ENCODE results near the gene DNM3. TPM values are rescaled to one million over a fixed set of nuclear protein-coding genes. Genes with fewer than 3 reads are reported as not detected.

The DNM3 gene
- total and polyA plus RNA-seq, 2 donors (not counting 1 experiment from before 2014, with no cell fraction given) = 1.0 to 1.3 TPM

- ChIA-PET POLR2A (no interaction called here), CTCF (no interaction called here)
- Histone ChIP-seq H3K4me1 (ENCODE audit: control insufficient read depth in 2 of 2, insufficient read depth in 2 of 2, low read length in 2 of 2) (no peaks in the 10 kb centered on the region), H2AFZ (ENCODE audit: insufficient read depth, low read depth, low read length, poor library complexity, severe bottlenecking) (no peak overlapping the region), H3K36me3 (replicated peaks in 1 of 2; ENCODE audit: control extremely low read depth in 1 of 2, control insufficient read depth in 1 of 2, extremely low read depth in 1 of 2, insufficient read depth in 2 of 2, low read length in 1 of 2) (no peaks in the 10 kb centered on the region), H3K9me3 (ENCODE audit: control extremely low read depth in 1 of 3, control insufficient read depth in 2 of 3, insufficient read depth in 1 of 3, low read length in 2 of 3) (peaks cover 0 to 4% (median 0%) of the 10 kb centered on the region in 3 donors), H3K4me2 (replicated peaks; ENCODE audit: low read depth, low read length, poor library complexity, severe bottlenecking) (no peak overlapping the region), H4K20me1 (ENCODE audit: control insufficient read depth, insufficient read depth, low read length, poor library complexity, severe bottlenecking) (no peaks in the 10 kb centered on the region), H3K27me3 (replicated peaks in 1 of 4; ENCODE audit: control extremely low read depth in 1 of 4, control insufficient read depth in 3 of 4, insufficient read depth in 4 of 4, low read length in 3 of 4) (no peaks in the 10 kb centered on the region), H3K9ac (ENCODE audit: low read length) (no peak overlapping the region), H3K4me3 (ENCODE audit: control extremely low read depth in 1 of 5, extremely low read depth in 1 of 5, insufficient read depth in 1 of 5, low read depth in 2 of 5, low read length in 4 of 5) (no peak overlapping the region), H3K79me2 (ENCODE audit: control insufficient read depth, insufficient read depth, low read length) (no peaks in the 10 kb centered on the region), H3K27ac (ENCODE audit: low read length in 2 of 2) (no peak overlapping the region)
- intact Hi-C loops (cut with micrococcal nuclease) = no loop called here
- Mint-ChIP-seq H3K27me3 (no peaks in the 10 kb centered on the region), H3K4me3 (no peak overlapping the region), H3K9me3 (ENCODE audit: insufficient read depth) (no peaks in the 10 kb centered on the region), H3K4me1 (no peaks in the 10 kb centered on the region), H3K27ac (no peak overlapping the region)
- no peak for ATAC-seq (ENCODE audit: low read depth)
- TF ChIP-seq CTCF (IDR thresholded peaks at IDR 0.05) = no peak
- TF ChIP-seq EZH2 (IDR thresholded peaks at IDR 0.05; ENCODE audit: borderline replicate concordance, insufficient read depth, low read depth, low read length, poor library complexity, severe bottlenecking) = no peak
- DNase-seq = no peak
- no CpG with 5 or more reads among the region's 5 CpGs for WGBS (ENCODE audit: insufficient coverage)
These were observed 482.8 kb downstream of the DNM3 start for GRCh38 chr1:172324086-172324485.

- Mint-ChIP-seq H3K27me3 (no peaks in the 10 kb centered on the region), H3K9me3 (ENCODE audit: insufficient read depth) (no peaks in the 10 kb centered on the region), H3K27ac (no peak overlapping the region), H3K4me3 (no peak overlapping the region), H3K4me1 (no peaks in the 10 kb centered on the region)
- H3K4me3 ChIP-seq (ENCODE audit: control extremely low read depth in 1 of 5, extremely low read depth in 1 of 5, insufficient read depth in 1 of 5, low read depth in 2 of 5, low read length in 4 of 5) = no peak overlapping the region
- ATAC-seq (ENCODE audit: low read depth) = no peak
- H3K36me3 ChIP-seq (replicated peaks in 1 of 2; ENCODE audit: control extremely low read depth in 1 of 2, control insufficient read depth in 1 of 2, extremely low read depth in 1 of 2, insufficient read depth in 2 of 2, low read length in 1 of 2) = no peaks in the 10 kb centered on the region
- H3K9ac ChIP-seq (ENCODE audit: low read length) = no peak overlapping the region
- no peaks in the 10 kb centered on the region for H3K79me2 ChIP-seq (ENCODE audit: control insufficient read depth, insufficient read depth, low read length)
- H3K9me3 ChIP-seq (ENCODE audit: control extremely low read depth in 1 of 3, control insufficient read depth in 2 of 3, insufficient read depth in 1 of 3, low read length in 2 of 3) = peaks cover 0 to 4% (median 0%) of the 10 kb centered on the region in 3 donors
- H3K27me3 ChIP-seq (replicated peaks in 1 of 4; ENCODE audit: control extremely low read depth in 1 of 4, control insufficient read depth in 3 of 4, insufficient read depth in 4 of 4, low read length in 3 of 4) = no peaks in the 10 kb centered on the region
- H4K20me1 ChIP-seq (ENCODE audit: control insufficient read depth, insufficient read depth, low read length, poor library complexity, severe bottlenecking) = no peaks in the 10 kb centered on the region
- no peak overlapping the region for H2AFZ ChIP-seq (ENCODE audit: insufficient read depth, low read depth, low read length, poor library complexity, severe bottlenecking)
- WGBS (ENCODE audit: insufficient coverage) = no CpG with 5 or more reads among the region's 1 CpG
- POLR2A ChIA-PET = no interaction called here
- intact Hi-C loops (cut with micrococcal nuclease) = no loop called here
- H3K4me1 ChIP-seq (ENCODE audit: control insufficient read depth in 2 of 2, insufficient read depth in 2 of 2, low read length in 2 of 2) = no peaks in the 10 kb centered on the region
- no peak overlapping the region for H3K27ac ChIP-seq (ENCODE audit: low read length in 2 of 2)
- TF ChIP-seq EZH2 (IDR thresholded peaks at IDR 0.05; ENCODE audit: borderline replicate concordance, insufficient read depth, low read depth, low read length, poor library complexity, severe bottlenecking) (no peak), CTCF (IDR thresholded peaks at IDR 0.05) (no peak)
- H3K4me2 ChIP-seq (replicated peaks; ENCODE audit: low read depth, low read length, poor library complexity, severe bottlenecking) = no peak overlapping the region
- CTCF ChIA-PET = no interaction called here
- no peak for DNase-seq
These were observed 483.5 kb downstream of the DNM3 start for GRCh38 chr1:172324761-172325160.
